ENCODE results near the gene BGLAP. TPM values are rescaled to one million over a fixed set of nuclear protein-coding genes. Genes with fewer than 3 reads are reported as not detected.

BGLAP gene
- total and polyA plus RNA-seq, 2 donors (not counting 1 experiment from before 2014, with no cell fraction given), result 3.1 to 7.4 TPM

- H3K9ac ChIP-seq (ENCODE audit: low read length), result no peak overlapping the region
- ATAC-seq (ENCODE audit: low read depth) (no peak), DNase-seq (no peak)
- H3K79me2 ChIP-seq (ENCODE audit: control insufficient read depth, insufficient read depth, low read length), result no peaks in the 10 kb centered on the region
- H3K27me3 ChIP-seq (replicated peaks in 1 of 4; ENCODE audit: control extremely low read depth in 1 of 4, control insufficient read depth in 3 of 4, insufficient read depth in 4 of 4, low read length in 3 of 4), result peaks cover 0 to 12% (median 0%) of the 10 kb centered on the region in 4 experiments
- no peaks in the 10 kb centered on the region for H4K20me1 ChIP-seq (ENCODE audit: control insufficient read depth, insufficient read depth, low read length, poor library complexity, severe bottlenecking)
- peaks cover 14 to 15% of the 10 kb centered on the region in 2 donors for H3K4me1 ChIP-seq (ENCODE audit: control insufficient read depth in 2 of 2, insufficient read depth in 2 of 2, low read length in 2 of 2)
- no peak overlapping the region for H3K4me2 ChIP-seq (replicated peaks; ENCODE audit: low read depth, low read length, poor library complexity, severe bottlenecking)
- H3K4me1 Mint-ChIP-seq, result peaks cover 18% of the 10 kb centered on the region
- no CpG with 5 or more reads among the region's 4 CpGs for WGBS (ENCODE audit: insufficient coverage)
- intact Hi-C loops (cut with micrococcal nuclease), result no loop called here
- H3K27me3 Mint-ChIP-seq, result peaks cover 7% of the 10 kb centered on the region
- TF ChIP-seq EZH2 (IDR thresholded peaks at IDR 0.05; ENCODE audit: borderline replicate concordance, insufficient read depth, low read depth, low read length, poor library complexity, severe bottlenecking) (no peak), CTCF (IDR thresholded peaks at IDR 0.05) (no peak)
- no peak overlapping the region for H3K27ac Mint-ChIP-seq
- POLR2A ChIA-PET, result no interaction called here
- peak overlapping the region; percentile 6 for H3K4me3 Mint-ChIP-seq
- peaks cover 0 to 3% (median 0%) of the 10 kb centered on the region in 3 donors for H3K9me3 ChIP-seq (ENCODE audit: control extremely low read depth in 1 of 3, control insufficient read depth in 2 of 3, insufficient read depth in 1 of 3, low read length in 2 of 3)
- CTCF ChIA-PET, result interaction anchor here (1.4 kb wide), 1 partner anchor 102 kb away, joined by 3 read pairs; no protein-coding TSS in a partner anchor
- no peak overlapping the region for H2AFZ ChIP-seq (ENCODE audit: insufficient read depth, low read depth, low read length, poor library complexity, severe bottlenecking)
- no peak overlapping the region for H3K4me3 ChIP-seq (ENCODE audit: control extremely low read depth in 1 of 5, extremely low read depth in 1 of 5, insufficient read depth in 1 of 5, low read depth in 2 of 5, low read length in 4 of 5)
- H3K9me3 Mint-ChIP-seq (ENCODE audit: insufficient read depth), result no peaks in the 10 kb centered on the region
- H3K36me3 ChIP-seq (replicated peaks in 1 of 2; ENCODE audit: control extremely low read depth in 1 of 2, control insufficient read depth in 1 of 2, extremely low read depth in 1 of 2, insufficient read depth in 2 of 2, low read length in 1 of 2), result peaks cover under 1 to 33% of the 10 kb centered on the region in 2 experiments
- no peak overlapping the region for H3K27ac ChIP-seq (ENCODE audit: low read length in 2 of 2)
Observed at GRCh38 chr1:156248323-156248683, 6.3 kb downstream of the BGLAP start.

- no peak for ATAC-seq (ENCODE audit: low read depth)
- Histone ChIP-seq H3K4me1 (ENCODE audit: control insufficient read depth in 2 of 2, insufficient read depth in 2 of 2, low read length in 2 of 2) (peaks cover 14 to 15% of the 10 kb centered on the region in 2 donors), H2AFZ (ENCODE audit: insufficient read depth, low read depth, low read length, poor library complexity, severe bottlenecking) (no peak overlapping the region), H3K36me3 (replicated peaks in 1 of 2; ENCODE audit: control extremely low read depth in 1 of 2, control insufficient read depth in 1 of 2, extremely low read depth in 1 of 2, insufficient read depth in 2 of 2, low read length in 1 of 2) (peaks cover 3 to 45% of the 10 kb centered on the region in 2 experiments), H3K9ac (ENCODE audit: low read length) (no peak overlapping the region), H3K4me2 (replicated peaks; ENCODE audit: low read depth, low read length, poor library complexity, severe bottlenecking) (no peak overlapping the region), H4K20me1 (ENCODE audit: control insufficient read depth, insufficient read depth, low read length, poor library complexity, severe bottlenecking) (no peaks in the 10 kb centered on the region), H3K9me3 (ENCODE audit: control extremely low read depth in 1 of 3, control insufficient read depth in 2 of 3, insufficient read depth in 1 of 3, low read length in 2 of 3) (peaks cover 0 to 2% (median 0%) of the 10 kb centered on the region in 3 donors), H3K79me2 (ENCODE audit: control insufficient read depth, insufficient read depth, low read length) (no peaks in the 10 kb centered on the region), H3K27ac (ENCODE audit: low read length in 2 of 2) (no peak overlapping the region), H3K27me3 (replicated peaks in 1 of 4; ENCODE audit: control extremely low read depth in 1 of 4, control insufficient read depth in 3 of 4, insufficient read depth in 4 of 4, low read length in 3 of 4) (peaks cover 0 to 12% (median 0%) of the 10 kb centered on the region in 4 experiments), H3K4me3 (ENCODE audit: control extremely low read depth in 1 of 5, extremely low read depth in 1 of 5, insufficient read depth in 1 of 5, low read depth in 2 of 5, low read length in 4 of 5) (no peak overlapping the region)
- TF ChIP-seq CTCF (IDR thresholded peaks at IDR 0.05), result no peak
- TF ChIP-seq EZH2 (IDR thresholded peaks at IDR 0.05; ENCODE audit: borderline replicate concordance, insufficient read depth, low read depth, low read length, poor library complexity, severe bottlenecking), result no peak
- DNase-seq, result no peak
- Mint-ChIP-seq H3K4me3 (no peak overlapping the region), H3K27ac (no peak overlapping the region), H3K9me3 (ENCODE audit: insufficient read depth) (no peaks in the 10 kb centered on the region), H3K27me3 (peaks cover 7% of the 10 kb centered on the region), H3K4me1 (peaks cover 17% of the 10 kb centered on the region)
- intact Hi-C loops (cut with micrococcal nuclease), result no loop called here
- ChIA-PET POLR2A (no interaction called here), CTCF (no interaction called here)
- 93% methylated on average over 2 of the region's 5 CpGs for WGBS (ENCODE audit: insufficient coverage)
Observed at GRCh38 chr1:156249593-156249992, 7.6 kb downstream of the BGLAP start.

All from B cell (primary cell).